HL-60 (cell line): ENCODE measurements around the gene RNFT2.

Source experiments
- DNase-seq, 2 experiments: peaks; one replicate each; pipeline ENCODE4 v3.0.0-alpha.2; 2010 to 2020; ENCODE audit warnings: low read depth in 1 of 2, low spot score in 1 of 2
- H3K27ac ChIP-seq: fragments of 250-450 bp; sonication (Bioruptor Pico); replicated peaks from 2 replicates; pipeline ENCODE4 v1.5.1; 2020; ENCODE audit warnings: mild to moderate bottlenecking, moderate library complexity
- H3K27me3 ChIP-seq: fragments of 250-450 bp; sonication (Bioruptor Pico); 2 replicates; pipeline ENCODE4 v1.5.1; 2021; ENCODE audit warnings: mild to moderate bottlenecking, moderate library complexity; ENCODE audit not compliant: insufficient read depth, poor library complexity, severe bottlenecking
- H3K4me3 ChIP-seq: replicated peaks from 2 replicates; pipeline ENCODE4 v1.5.1; 2011; ENCODE audit warnings: mild to moderate bottlenecking, control low read depth, low read length; ENCODE audit not compliant: insufficient read depth
- GABPA ChIP-seq: IDR thresholded peaks from 2 replicates; pipeline ENCODE4 v1.6.1; 2012; ENCODE audit warnings: low read depth
- POLR2AphosphoS5 ChIP-seq: IDR thresholded peaks from 2 replicates; pipeline ENCODE4 v1.6.1; 2012; ENCODE audit warnings: low read depth
- SPI1 ChIP-seq: IDR thresholded peaks from 2 replicates; pipeline ENCODE4 v1.6.1; 2012; ENCODE audit warnings: low read depth, mild to moderate bottlenecking, borderline replicate concordance
- TF ChIP-seq, protein P1 (sequence below): IDR thresholded peaks from one replicate; pipeline ENCODE4 v1.5.1; 2011; ENCODE audit warnings: low read length, control low read depth, inconsistent platforms; ENCODE audit not compliant: insufficient read depth
- TF ChIP-seq, protein P2 (sequence below): IDR thresholded peaks from 2 replicates; pipeline ENCODE4 v1.6.1; 2012; ENCODE audit warnings: low read depth; ENCODE audit not compliant: insufficient replicate concordance

RNFT2 gene

DNA sequence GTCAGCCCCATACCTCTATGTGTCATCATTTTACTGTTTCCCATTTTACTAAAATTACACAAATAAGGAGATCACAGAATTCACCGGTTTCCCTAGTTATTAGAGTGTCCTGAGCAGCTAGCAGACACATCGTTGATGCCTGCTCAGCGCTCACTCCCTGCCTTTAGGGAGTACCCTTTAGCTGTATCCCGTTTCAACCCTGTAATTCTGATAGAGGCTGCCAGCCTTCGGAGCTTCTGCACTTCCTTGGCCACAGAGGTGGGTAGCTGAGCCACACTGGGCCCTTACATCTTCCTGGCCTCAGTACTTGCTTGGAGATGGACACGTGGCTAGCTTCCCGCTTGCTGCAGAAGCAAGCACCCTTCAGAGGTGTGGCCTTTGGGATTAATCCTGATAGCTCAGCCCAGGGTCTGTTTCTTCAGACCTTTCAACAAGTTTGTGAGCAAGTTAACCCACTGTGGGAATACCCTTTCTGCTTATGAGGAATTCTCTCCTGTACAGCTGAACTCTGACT is 158.4 kb downstream of the RNFT2 start:
- no peak overlapping the region for H3K4me3 ChIP-seq
- H3K27ac ChIP-seq = no peak overlapping the region
- no peak for DNase-seq
- no peaks in the 10 kb centered on the region for H3K27me3 ChIP-seq
- TF ChIP-seq POLR2AphosphoS5 (no peak), SPI1 (no peak), GABPA (no peak)
- TF ChIP-seq, protein P1, sequence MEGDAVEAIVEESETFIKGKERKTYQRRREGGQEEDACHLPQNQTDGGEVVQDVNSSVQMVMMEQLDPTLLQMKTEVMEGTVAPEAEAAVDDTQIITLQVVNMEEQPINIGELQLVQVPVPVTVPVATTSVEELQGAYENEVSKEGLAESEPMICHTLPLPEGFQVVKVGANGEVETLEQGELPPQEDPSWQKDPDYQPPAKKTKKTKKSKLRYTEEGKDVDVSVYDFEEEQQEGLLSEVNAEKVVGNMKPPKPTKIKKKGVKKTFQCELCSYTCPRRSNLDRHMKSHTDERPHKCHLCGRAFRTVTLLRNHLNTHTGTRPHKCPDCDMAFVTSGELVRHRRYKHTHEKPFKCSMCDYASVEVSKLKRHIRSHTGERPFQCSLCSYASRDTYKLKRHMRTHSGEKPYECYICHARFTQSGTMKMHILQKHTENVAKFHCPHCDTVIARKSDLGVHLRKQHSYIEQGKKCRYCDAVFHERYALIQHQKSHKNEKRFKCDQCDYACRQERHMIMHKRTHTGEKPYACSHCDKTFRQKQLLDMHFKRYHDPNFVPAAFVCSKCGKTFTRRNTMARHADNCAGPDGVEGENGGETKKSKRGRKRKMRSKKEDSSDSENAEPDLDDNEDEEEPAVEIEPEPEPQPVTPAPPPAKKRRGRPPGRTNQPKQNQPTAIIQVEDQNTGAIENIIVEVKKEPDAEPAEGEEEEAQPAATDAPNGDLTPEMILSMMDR = no peak
- TF ChIP-seq, protein P2, sequence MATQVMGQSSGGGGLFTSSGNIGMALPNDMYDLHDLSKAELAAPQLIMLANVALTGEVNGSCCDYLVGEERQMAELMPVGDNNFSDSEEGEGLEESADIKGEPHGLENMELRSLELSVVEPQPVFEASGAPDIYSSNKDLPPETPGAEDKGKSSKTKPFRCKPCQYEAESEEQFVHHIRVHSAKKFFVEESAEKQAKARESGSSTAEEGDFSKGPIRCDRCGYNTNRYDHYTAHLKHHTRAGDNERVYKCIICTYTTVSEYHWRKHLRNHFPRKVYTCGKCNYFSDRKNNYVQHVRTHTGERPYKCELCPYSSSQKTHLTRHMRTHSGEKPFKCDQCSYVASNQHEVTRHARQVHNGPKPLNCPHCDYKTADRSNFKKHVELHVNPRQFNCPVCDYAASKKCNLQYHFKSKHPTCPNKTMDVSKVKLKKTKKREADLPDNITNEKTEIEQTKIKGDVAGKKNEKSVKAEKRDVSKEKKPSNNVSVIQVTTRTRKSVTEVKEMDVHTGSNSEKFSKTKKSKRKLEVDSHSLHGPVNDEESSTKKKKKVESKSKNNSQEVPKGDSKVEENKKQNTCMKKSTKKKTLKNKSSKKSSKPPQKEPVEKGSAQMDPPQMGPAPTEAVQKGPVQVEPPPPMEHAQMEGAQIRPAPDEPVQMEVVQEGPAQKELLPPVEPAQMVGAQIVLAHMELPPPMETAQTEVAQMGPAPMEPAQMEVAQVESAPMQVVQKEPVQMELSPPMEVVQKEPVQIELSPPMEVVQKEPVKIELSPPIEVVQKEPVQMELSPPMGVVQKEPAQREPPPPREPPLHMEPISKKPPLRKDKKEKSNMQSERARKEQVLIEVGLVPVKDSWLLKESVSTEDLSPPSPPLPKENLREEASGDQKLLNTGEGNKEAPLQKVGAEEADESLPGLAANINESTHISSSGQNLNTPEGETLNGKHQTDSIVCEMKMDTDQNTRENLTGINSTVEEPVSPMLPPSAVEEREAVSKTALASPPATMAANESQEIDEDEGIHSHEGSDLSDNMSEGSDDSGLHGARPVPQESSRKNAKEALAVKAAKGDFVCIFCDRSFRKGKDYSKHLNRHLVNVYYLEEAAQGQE = no peak

DNA sequence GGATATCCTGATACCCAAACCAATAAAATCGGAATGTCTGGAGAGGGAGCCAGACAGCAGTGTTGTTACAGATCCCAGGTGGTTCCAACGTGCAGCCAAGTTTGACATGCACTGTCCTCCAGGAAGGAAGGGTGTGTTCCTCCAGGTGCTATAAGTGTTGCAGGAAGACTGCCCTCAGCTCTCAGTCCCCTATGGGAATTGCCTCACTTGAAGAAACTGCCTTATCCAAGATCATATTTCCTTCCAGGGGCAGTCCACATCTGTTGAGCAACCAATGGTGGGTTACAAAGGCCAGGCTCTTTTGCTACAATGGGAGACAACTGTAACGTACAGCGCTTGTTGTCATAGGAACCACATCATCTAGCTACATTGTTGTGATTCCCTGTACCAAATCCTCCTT is 159.4 kb downstream of the RNFT2 start:
- H3K4me3 ChIP-seq = no peak overlapping the region
- TF ChIP-seq, protein P1 = no peak
- H3K27me3 ChIP-seq = no peaks in the 10 kb centered on the region
- DNase-seq = no peak
- no peak overlapping the region for H3K27ac ChIP-seq

DNA sequence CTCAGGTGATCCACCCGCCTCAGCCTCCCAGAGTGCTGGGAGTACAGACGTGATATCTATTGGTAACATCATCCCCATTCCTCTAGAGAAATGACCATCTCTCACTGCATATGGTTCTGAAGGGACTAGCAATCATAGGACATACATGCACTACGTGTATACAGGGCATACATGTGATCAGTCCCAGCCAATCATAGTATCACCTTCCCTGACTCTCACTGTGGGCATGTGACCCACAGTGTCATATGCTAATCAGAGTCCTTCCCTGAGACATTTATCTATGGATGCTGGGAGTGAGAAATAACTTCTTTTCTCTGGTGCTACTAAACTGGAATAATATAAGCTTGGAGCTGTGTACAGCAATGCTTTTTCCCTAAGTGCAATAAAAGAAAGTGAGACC is 160.6 kb downstream of the RNFT2 start:
- no peaks in the 10 kb centered on the region for H3K27me3 ChIP-seq
- H3K27ac ChIP-seq = no peak overlapping the region
- TF ChIP-seq SPI1 (no peak), GABPA (no peak), POLR2AphosphoS5 (no peak)
- TF ChIP-seq, protein P2 = no peak
- TF ChIP-seq, protein P1 = no peak
- no peak for DNase-seq
- H3K4me3 ChIP-seq = no peak overlapping the region

DNA sequence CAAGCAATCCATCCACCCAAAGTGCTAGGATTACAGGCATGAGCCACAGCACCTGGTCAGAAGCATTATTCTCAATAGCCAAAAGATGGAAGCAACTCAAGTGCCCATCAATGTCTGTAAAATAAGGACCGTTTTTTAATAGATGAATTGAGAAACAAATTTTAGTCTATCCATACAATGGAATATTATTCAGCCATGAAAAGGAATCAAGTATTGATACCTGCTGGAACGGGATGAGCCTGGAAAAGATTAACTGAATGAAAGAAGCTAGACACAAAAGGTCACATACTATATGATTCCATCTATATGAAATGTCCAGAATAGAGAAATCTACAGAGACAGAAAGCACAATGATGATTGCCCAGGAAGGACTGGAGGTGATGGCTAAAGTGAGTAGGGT is 163.5 kb downstream of the RNFT2 start:
- Histone ChIP-seq H3K27me3 (no peaks in the 10 kb centered on the region), H3K4me3 (no peak overlapping the region), H3K27ac (no peak overlapping the region)
- DNase-seq = no peak
- no peak for TF ChIP-seq GABPA
- TF ChIP-seq, protein P1 = no peak
- TF ChIP-seq POLR2AphosphoS5 = no peak
- TF ChIP-seq, protein P2 = no peak
- TF ChIP-seq SPI1 = no peak
